ENCODE results near the gene B3GAT1.

- TF ChIP-seq EZH2phosphoT487 (IDR thresholded peaks at IDR 0.05; ENCODE audit: insufficient read depth, low read depth) (no peak), EZH2 (IDR thresholded peaks at IDR 0.05; ENCODE audit: insufficient read depth, poor library complexity, severe bottlenecking) (no peak)
These were observed 6.6 kb downstream of the B3GAT1 start for GRCh38 chr11:134405436-134405835.

Measured in GM23248 (cell line).